Left ventricle myocardium inferior (tissue), 1 donor: ENCODE results near the gene NLRC3. TPM values are rescaled to one million over a fixed set of nuclear protein-coding genes. Genes with fewer than 3 reads are reported as not detected.

ENCODE experiments used
- DNase-seq: peaks from one replicate; pipeline ENCODE4 v3.0.0-alpha.2; 2020
- H3K27ac ChIP-seq: fragments of 200-600 bp; replicated peaks from 2 replicates; pipeline ENCODE4 v1.8.0; 2021
- H3K27me3 ChIP-seq: fragments of 200-600 bp; 2 replicates; pipeline ENCODE4 v1.8.0; 2021; ENCODE audit warnings: low read depth
- H3K36me3 ChIP-seq: fragments of 200-600 bp; 2 replicates; pipeline ENCODE4 v1.8.0; 2021
- H3K4me1 ChIP-seq: fragments of 200-600 bp; 2 replicates; pipeline ENCODE4 v1.8.0; 2021
- H3K4me3 ChIP-seq: fragments of 200-600 bp; 2 replicates; pipeline ENCODE4 v1.8.0; 2021; ENCODE audit warnings: mild to moderate bottlenecking, moderate library complexity
- H3K9me3 ChIP-seq: fragments of 200-600 bp; replicated peaks from 2 replicates; pipeline ENCODE4 v1.8.0; 2021
- CTCF ChIP-seq: fragments of 200-600 bp; IDR thresholded peaks from 2 replicates; pipeline ENCODE4 v1.8.0; 2021; ENCODE audit warnings: antibody characterized with exemption, mild to moderate bottlenecking, borderline replicate concordance
- intact Hi-C: fragments of 100-400 bp; cut with micrococcal nuclease; formaldehyde crosslinking; loops from one replicate; pipeline ENCODE4 v1.11.0; 2022
- total RNA-seq: library from RNA; stranded (reverse); fragmentation: NEBNext Ultra II Directional; extraction: Animal tissue kit (Norgen Biotek cat#: 25700); gene quantifications from one replicate; pipeline ENCODE4 v1.2.1, GENCODE V29; 2021
- donor health status: DM: no; HTN: yes; CAD: no; lungs with severe emphysema.

The NLRC3 gene
- total RNA-seq, 1 donor from 2014 or later = 0.93 TPM

- H3K27ac ChIP-seq = no peak within 1 kb of the TSS
- H3K4me3 ChIP-seq = no peak within 1 kb of the TSS
- no peaks in the 10 kb centered on the region for H3K27me3 ChIP-seq
- peaks cover 28% of the 10 kb centered on the region for H3K4me1 ChIP-seq
- no peaks in the 10 kb centered on the region for H3K9me3 ChIP-seq
- no peak for DNase-seq
- H3K36me3 ChIP-seq = no peaks in the 10 kb centered on the region
- TF ChIP-seq CTCF = no peak
- intact Hi-C loops = no loop called here
Observed at GRCh38 chr16:3495176-3495575, 82.0 kb downstream of the NLRC3 start, which contains the start of gene C16orf90. Gene C16orf90, minus strand, starts transcription at chr16:3495489. Its CDS starts 68 bp downstream, at chr16:3495421.

- no peaks in the 10 kb centered on the region for H3K9me3 ChIP-seq
- H3K4me1 ChIP-seq = peaks cover 24% of the 10 kb centered on the region
- TF ChIP-seq CTCF = no peak
- no peak overlapping the region for H3K27ac ChIP-seq
- H3K4me3 ChIP-seq = no peak overlapping the region
- no peaks in the 10 kb centered on the region for H3K27me3 ChIP-seq
- intact Hi-C loops = no loop called here
- no peaks in the 10 kb centered on the region for H3K36me3 ChIP-seq
- no peak for DNase-seq
Observed at GRCh38 chr16:3494386-3494973, 82.7 kb downstream of the NLRC3 start.

GRCh38 chr16:3492356-3492755, 84.8 kb downstream of the NLRC3 start:
- no peak overlapping the region for H3K4me3 ChIP-seq
- H3K4me1 ChIP-seq = peaks cover 24% of the 10 kb centered on the region
- no peak for DNase-seq
- intact Hi-C loops = no loop called here
- H3K9me3 ChIP-seq = no peaks in the 10 kb centered on the region
- H3K36me3 ChIP-seq = peaks cover 8% of the 10 kb centered on the region
- H3K27me3 ChIP-seq = no peaks in the 10 kb centered on the region
- TF ChIP-seq CTCF = no peak
- no peak overlapping the region for H3K27ac ChIP-seq

- H3K27ac ChIP-seq = no peak overlapping the region
- intact Hi-C loops = no loop called here
- no peak for DNase-seq
- peak; percentile 18 for TF ChIP-seq CTCF
- H3K36me3 ChIP-seq = peaks cover 20% of the 10 kb centered on the region
- no peaks in the 10 kb centered on the region for H3K9me3 ChIP-seq
- no peaks in the 10 kb centered on the region for H3K27me3 ChIP-seq
- H3K4me1 ChIP-seq = peaks cover 32% of the 10 kb centered on the region
- H3K4me3 ChIP-seq = no peak overlapping the region
Observed at GRCh38 chr16:3490911-3491629, 86.1 kb downstream of the NLRC3 start.

Other genes with a start within 250 kb of the NLRC3 start
- gene OR2C1, start 221.5 kb downstream of the NLRC3 start, total RNA-seq = 0.22 TPM
- 5.9 TPM for gene ZSCAN32, start 176.4 kb downstream of the NLRC3 start, total RNA-seq
- gene ZNF174, start 176.2 kb downstream of the NLRC3 start, total RNA-seq = 10.1 TPM
- gene ZNF597, start 133.9 kb downstream of the NLRC3 start, total RNA-seq = 1.7 TPM
- gene NAA60, start 133.7 kb downstream of the NLRC3 start, total RNA-seq = 38.2 TPM
- not detected for gene C16orf90, start 81.9 kb downstream of the NLRC3 start, total RNA-seq
- gene CLUAP1, start 76.4 kb downstream of the NLRC3 start, total RNA-seq = 14.4 TPM
- gene SLX4, start 34.2 kb upstream of the NLRC3 start, total RNA-seq = 2.5 TPM
- gene DNASE1, start 77.3 kb upstream of the NLRC3 start, total RNA-seq = 7.7 TPM
- gene TRAP1, start 140.1 kb upstream of the NLRC3 start, total RNA-seq = 128 TPM